ENCODE results near the gene PIM2. TPM values are rescaled to one million over a fixed set of nuclear protein-coding genes. Genes with fewer than 3 reads are reported as not detected.
A peak's percentile ranks its signal among the peaks of the same experiment; 100 is the strongest.

Gene PIM2
- polyA plus RNA-seq, 1 of the 3 experiments (the other 2 are of a cell fraction) = 12.3 TPM

DNA sequence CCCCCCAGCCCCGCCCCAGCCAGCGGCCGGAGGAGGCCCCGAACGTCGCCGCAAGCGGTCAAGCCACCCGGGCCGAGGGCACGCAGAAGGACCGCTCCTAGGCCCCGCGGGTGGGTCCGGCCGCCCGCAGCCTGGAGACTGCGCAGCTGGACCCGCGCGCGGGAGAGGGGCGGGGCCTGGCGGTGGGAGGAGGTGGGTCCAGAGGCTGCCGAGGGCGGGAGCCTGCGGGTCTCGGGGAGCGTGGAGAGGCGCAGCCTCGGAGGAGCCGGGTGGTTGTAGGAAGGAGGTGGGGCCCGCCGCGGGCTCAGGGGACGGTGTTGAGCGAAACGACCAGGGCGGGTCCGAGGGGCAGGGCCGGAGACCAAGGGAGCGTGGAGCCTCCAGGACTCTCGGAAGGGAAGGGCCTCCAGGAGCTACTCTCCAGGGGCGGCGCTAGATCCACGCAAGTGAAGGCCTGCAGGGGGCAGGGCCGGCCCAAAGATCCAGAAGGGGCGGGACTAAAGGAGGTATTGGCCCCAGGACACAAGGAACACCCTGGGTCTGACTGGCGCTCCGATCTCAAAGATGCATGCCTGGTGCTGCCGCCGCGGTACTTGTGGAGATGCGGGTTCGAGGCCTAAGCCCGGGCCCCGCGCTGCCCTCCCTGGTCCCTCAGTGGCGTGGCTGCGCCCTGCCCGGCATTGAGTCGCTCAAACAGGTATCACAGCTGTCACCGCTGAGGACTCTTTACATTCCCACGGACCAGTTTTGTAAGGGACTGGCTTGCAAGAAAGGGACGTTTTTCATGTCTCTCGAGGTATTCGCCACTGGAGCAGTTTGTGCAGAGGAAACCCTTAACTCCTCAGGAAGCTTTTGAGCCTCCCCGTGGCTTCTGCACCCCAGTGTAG, 27.2 kb downstream of the PIM2 start:
- POLR2A ChIA-PET = interaction anchor here (0.8 to 1.5 kb wide), 2 partner anchors 20 to 215 kb away, joined by 3 to 4 read pairs; partner anchors contain the start of gene SLC35A2
- 27% methylated on average over 38 of the region's 68 CpGs for WGBS (ENCODE audit: low lambda C conversion rate)
- Histone ChIP-seq H2AFZ (ENCODE audit: low read depth) (peak overlapping the region; percentile 44; the same call in 1 of the 2 replicates), H3K9me3 (no peaks in the 10 kb centered on the region), H3K4me3 (ENCODE audit: low read depth in 2 of 2, low read length in 1 of 2) (peak overlapping the region; percentile 42 to 57), H3K79me2 (ENCODE audit: insufficient read depth) (peaks cover 10% of the 10 kb centered on the region), H3K27ac (ENCODE audit: low read depth in 2 of 2, low read length in 1 of 2) (peak overlapping the region in 1 of 2 experiments; percentile 11; a peak in 1 of 4 replicates), H3K4me1 (ENCODE audit: control insufficient read depth in 1 of 2, insufficient read depth in 2 of 2, low read depth in 1 of 2, low read length in 1 of 2) (peaks cover 0 to 11% of the 10 kb centered on the region in 2 experiments; a peak in 1 of 4 replicates), H3K9me2 (no peaks in the 10 kb centered on the region), H4K20me1 (ENCODE audit: insufficient read depth) (peaks cover 3% of the 10 kb centered on the region; the same call in 1 of the 2 replicates), H3K27me3 (ENCODE audit: insufficient read depth) (peaks cover 20% of the 10 kb centered on the region; the same call in 1 of the 2 replicates), H3K4me2 (peak overlapping the region; percentile 76; the same call in 1 of the 2 replicates), H3F3A (replicated peaks; ENCODE audit: insufficient read depth) (peaks cover 3% of the 10 kb centered on the region), H3K36me3 (replicated peaks in 1 of 2; ENCODE audit: control insufficient read depth in 1 of 2, insufficient read depth in 2 of 2, low read length in 1 of 2) (peaks cover 0 to 2% of the 10 kb centered on the region in 2 experiments), H3K9ac (peak overlapping the region; percentile 54; the same call in 1 of the 2 replicates)
- TF ChIP-seq NRF1 (IDR thresholded peaks at IDR 0.05; ENCODE audit: low read depth, low read length) = peak; percentile 62
- TF ChIP-seq, protein P1, sequence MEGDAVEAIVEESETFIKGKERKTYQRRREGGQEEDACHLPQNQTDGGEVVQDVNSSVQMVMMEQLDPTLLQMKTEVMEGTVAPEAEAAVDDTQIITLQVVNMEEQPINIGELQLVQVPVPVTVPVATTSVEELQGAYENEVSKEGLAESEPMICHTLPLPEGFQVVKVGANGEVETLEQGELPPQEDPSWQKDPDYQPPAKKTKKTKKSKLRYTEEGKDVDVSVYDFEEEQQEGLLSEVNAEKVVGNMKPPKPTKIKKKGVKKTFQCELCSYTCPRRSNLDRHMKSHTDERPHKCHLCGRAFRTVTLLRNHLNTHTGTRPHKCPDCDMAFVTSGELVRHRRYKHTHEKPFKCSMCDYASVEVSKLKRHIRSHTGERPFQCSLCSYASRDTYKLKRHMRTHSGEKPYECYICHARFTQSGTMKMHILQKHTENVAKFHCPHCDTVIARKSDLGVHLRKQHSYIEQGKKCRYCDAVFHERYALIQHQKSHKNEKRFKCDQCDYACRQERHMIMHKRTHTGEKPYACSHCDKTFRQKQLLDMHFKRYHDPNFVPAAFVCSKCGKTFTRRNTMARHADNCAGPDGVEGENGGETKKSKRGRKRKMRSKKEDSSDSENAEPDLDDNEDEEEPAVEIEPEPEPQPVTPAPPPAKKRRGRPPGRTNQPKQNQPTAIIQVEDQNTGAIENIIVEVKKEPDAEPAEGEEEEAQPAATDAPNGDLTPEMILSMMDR (IDR thresholded peaks at IDR 0.05) = peak; percentile 53
- no peak for TF ChIP-seq JUND (IDR thresholded peaks at IDR 0.05)
- TF ChIP-seq MXI1 (IDR thresholded peaks at IDR 0.05; ENCODE audit: low read depth, low read length) = peak; percentile 69; the same call in 1 of the 2 replicates
- TF ChIP-seq SMC3 (IDR thresholded peaks at IDR 0.05; ENCODE audit: low read depth, low read length) = peak; percentile 1; the same call in 1 of the 2 replicates
- TF ChIP-seq RAD21 (IDR thresholded peaks at IDR 0.05; ENCODE audit: low read length) = peak; percentile 41
- TF ChIP-seq, protein P2, sequence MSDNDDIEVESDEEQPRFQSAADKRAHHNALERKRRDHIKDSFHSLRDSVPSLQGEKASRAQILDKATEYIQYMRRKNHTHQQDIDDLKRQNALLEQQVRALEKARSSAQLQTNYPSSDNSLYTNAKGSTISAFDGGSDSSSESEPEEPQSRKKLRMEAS (IDR thresholded peaks at IDR 0.05; ENCODE audit: low read depth) = 0 out of 2 replicates have a peak, but pooled peaks have one; percentile 13
- TF ChIP-seq TCF12 (IDR thresholded peaks at IDR 0.05) = no peak
- CTCF ChIA-PET = interaction anchor here (1.0 to 1.6 kb wide), 5 partner anchors 20 to 243 kb away, joined by 3 to 8 read pairs (median 4); partner anchors contain the start of gene SLC35A2
- peak; percentile 84 for DNase-seq

DNA sequence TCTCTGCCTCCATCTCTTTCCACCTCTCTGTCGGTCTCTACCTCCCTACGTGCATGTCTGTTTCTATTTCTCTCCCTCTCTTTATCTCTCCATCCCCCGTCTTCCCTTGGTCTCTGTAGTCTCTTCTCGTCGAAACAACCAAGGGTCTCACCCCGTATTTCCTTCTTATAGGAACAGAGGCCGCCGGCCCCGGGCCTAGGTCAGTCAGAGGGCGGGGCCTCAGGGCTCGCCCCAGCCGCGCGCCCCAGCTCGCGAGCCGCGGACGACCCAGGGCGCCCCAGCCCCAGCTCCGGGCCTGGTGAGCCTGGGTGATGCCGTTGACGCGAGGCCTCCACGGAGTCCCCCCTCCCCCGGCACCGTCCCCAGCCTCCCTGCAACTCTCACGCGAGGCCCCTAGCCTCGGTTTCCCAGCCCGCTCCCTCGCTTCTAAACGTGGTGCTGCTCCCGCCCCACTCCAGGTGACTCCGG, 27.9 kb downstream of the PIM2 start:
- Histone ChIP-seq H3K27ac (ENCODE audit: low read depth in 2 of 2, low read length in 1 of 2) (peak overlapping the region in 1 of 2 experiments; percentile 11; a peak in 1 of 4 replicates), H3K36me3 (replicated peaks in 1 of 2; ENCODE audit: control insufficient read depth in 1 of 2, insufficient read depth in 2 of 2, low read length in 1 of 2) (peaks cover 0 to 2% of the 10 kb centered on the region in 2 experiments), H3K9me2 (no peaks in the 10 kb centered on the region), H3K9ac (peak overlapping the region; percentile 54; the same call in 1 of the 2 replicates), H3K27me3 (ENCODE audit: insufficient read depth) (peaks cover 20% of the 10 kb centered on the region; the same call in 1 of the 2 replicates), H3K79me2 (ENCODE audit: insufficient read depth) (peaks cover 4% of the 10 kb centered on the region; the same call in 1 of the 2 replicates), H4K20me1 (ENCODE audit: insufficient read depth) (no peaks in the 10 kb centered on the region), H2AFZ (ENCODE audit: low read depth) (peak overlapping the region; percentile 59; the same call in 1 of the 2 replicates), H3K4me1 (ENCODE audit: control insufficient read depth in 1 of 2, insufficient read depth in 2 of 2, low read depth in 1 of 2, low read length in 1 of 2) (peaks cover 0 to 7% of the 10 kb centered on the region in 2 experiments; a peak in 1 of 4 replicates), H3K9me3 (no peaks in the 10 kb centered on the region), H3F3A (replicated peaks; ENCODE audit: insufficient read depth) (peaks cover 3% of the 10 kb centered on the region), H3K4me3 (ENCODE audit: low read depth in 2 of 2, low read length in 1 of 2) (peak overlapping the region; percentile 42 to 57), H3K4me2 (peak overlapping the region; percentile 76; the same call in 1 of the 2 replicates)
- peak; percentile 65 for DNase-seq
- ChIA-PET CTCF (interaction anchor here (1.0 to 1.6 kb wide), 4 partner anchors 21 to 243 kb away, joined by 3 to 8 read pairs (median 5); partner anchors contain the start of gene SLC35A2), POLR2A (interaction anchor here (0.8 to 1.5 kb wide), 2 partner anchors 21 to 215 kb away, joined by 3 to 4 read pairs; partner anchors contain the start of gene SLC35A2)
- WGBS (ENCODE audit: low lambda C conversion rate) = 23% methylated on average over 27 of the region's 35 CpGs
- TF ChIP-seq, protein P3, sequence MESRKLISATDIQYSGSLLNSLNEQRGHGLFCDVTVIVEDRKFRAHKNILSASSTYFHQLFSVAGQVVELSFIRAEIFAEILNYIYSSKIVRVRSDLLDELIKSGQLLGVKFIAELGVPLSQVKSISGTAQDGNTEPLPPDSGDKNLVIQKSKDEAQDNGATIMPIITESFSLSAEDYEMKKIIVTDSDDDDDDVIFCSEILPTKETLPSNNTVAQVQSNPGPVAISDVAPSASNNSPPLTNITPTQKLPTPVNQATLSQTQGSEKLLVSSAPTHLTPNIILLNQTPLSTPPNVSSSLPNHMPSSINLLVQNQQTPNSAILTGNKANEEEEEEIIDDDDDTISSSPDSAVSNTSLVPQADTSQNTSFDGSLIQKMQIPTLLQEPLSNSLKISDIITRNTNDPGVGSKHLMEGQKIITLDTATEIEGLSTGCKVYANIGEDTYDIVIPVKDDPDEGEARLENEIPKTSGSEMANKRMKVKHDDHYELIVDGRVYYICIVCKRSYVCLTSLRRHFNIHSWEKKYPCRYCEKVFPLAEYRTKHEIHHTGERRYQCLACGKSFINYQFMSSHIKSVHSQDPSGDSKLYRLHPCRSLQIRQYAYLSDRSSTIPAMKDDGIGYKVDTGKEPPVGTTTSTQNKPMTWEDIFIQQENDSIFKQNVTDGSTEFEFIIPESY (IDR thresholded peaks at IDR 0.05; ENCODE audit: borderline replicate concordance, low read depth) = no peak
- TF ChIP-seq TCF12 (IDR thresholded peaks at IDR 0.05) = no peak
- no peak for TF ChIP-seq TEAD4 (IDR thresholded peaks at IDR 0.05; ENCODE audit: borderline replicate concordance, insufficient read depth)
- no peak for TF ChIP-seq SIN3A (IDR thresholded peaks at IDR 0.05; ENCODE audit: borderline replicate concordance, low read depth, low read length)
- no peak for TF ChIP-seq CHD2 (IDR thresholded peaks at IDR 0.05; ENCODE audit: low read length, partially characterized antibody)
- TF ChIP-seq RCOR1 (IDR thresholded peaks at IDR 0.05; ENCODE audit: low read length) = no peak
- no peak for TF ChIP-seq NFIC (IDR thresholded peaks at IDR 0.05; ENCODE audit: borderline replicate concordance)
- no peak for TF ChIP-seq GABPA (IDR thresholded peaks at IDR 0.05; ENCODE audit: low read depth)
- no peak for TF ChIP-seq MXI1 (IDR thresholded peaks at IDR 0.05; ENCODE audit: low read depth, low read length)
- no peak for TF ChIP-seq FOXJ3 (CRISPR knock-in tag; IDR thresholded peaks at IDR 0.05)
- TF ChIP-seq JUND (IDR thresholded peaks at IDR 0.05) = no peak
- TF ChIP-seq, protein P1 (IDR thresholded peaks at IDR 0.05) = no peak
- TF ChIP-seq YY1 (IDR thresholded peaks at IDR 0.05; ENCODE audit: low read depth) = no peak
